ENCODE results near the gene KDELR1. TPM values are rescaled to one million over a fixed set of nuclear protein-coding genes. Genes with fewer than 3 reads are reported as not detected.

KDELR1 gene
- total and polyA plus RNA-seq, 9 of the 15 experiments (the other 6 are each of a cell fraction or from before 2014, with no cell fraction given) = 6.1 to 165 (median 58.5) TPM

DNA sequence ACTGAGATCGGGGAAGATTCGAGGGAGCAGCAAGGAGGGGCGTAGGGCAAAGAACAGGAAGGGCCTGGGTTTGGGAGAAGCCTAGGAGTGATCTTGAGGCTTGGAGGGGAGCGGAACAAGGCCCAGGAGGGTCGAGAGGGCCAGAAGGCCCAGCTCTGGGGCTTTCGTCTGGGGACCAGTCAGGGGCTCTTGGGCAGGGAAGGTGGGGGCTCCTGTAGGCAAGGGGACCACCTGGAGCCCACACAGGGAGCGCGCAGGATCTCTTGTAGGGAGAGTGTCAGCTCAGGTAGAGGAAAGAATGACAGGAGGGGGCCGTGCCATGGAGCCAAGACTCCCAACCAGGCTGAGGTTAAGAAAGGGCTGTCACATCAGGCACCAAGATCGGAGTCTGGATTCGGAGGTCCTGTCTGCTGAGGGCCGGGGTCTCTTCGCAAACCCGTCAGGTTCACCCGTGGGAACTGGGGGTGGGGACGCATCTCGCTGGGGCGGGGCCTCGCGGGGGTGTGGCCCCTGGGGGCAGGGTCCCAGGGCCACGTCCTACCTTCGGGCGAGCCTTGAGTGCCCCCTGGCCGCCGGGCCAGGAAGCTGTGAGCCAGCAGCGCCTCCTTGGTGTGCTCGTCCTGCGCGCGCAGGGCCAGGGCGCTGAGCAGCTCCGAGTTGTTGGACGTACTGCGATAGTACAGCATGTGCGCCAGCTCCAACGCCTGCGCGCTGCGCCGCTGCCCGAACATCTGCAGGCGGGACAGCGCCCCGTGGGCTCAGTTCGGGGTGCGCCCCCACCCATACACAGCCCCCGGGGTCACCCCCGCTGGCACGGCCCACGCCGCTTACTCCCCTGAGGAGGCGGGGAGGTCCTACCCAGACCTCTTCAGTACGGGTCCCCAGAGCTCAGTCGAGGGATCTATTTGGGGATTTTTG lies 57.6 kb downstream of the KDELR1 start (continued):
- TF ChIP-seq, protein P1, sequence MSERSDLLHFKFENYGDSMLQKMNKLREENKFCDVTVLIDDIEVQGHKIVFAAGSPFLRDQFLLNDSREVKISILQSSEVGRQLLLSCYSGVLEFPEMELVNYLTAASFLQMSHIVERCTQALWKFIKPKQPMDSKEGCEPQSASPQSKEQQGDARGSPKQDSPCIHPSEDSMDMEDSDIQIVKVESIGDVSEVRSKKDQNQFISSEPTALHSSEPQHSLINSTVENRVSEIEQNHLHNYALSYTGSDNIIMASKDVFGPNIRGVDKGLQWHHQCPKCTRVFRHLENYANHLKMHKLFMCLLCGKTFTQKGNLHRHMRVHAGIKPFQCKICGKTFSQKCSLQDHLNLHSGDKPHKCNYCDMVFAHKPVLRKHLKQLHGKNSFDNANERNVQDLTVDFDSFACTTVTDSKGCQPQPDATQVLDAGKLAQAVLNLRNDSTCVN (CRISPR knock-in tag; IDR thresholded peaks at IDR 0.05) = 0 out of 2 replicates have a peak, but pooled peaks have one; percentile 59
- TF ChIP-seq SMARCA5 (IDR thresholded peaks at IDR 0.05) = peak; percentile 54; the same call in 1 of the 2 replicates
- peak; percentile 20 for TF ChIP-seq RBBP5 (IDR thresholded peaks at IDR 0.05; ENCODE audit: borderline replicate concordance, insufficient read depth, low read length, poor library complexity, severe bottlenecking)
- TF ChIP-seq SLC30A9 (CRISPR knock-in tag; IDR thresholded peaks at IDR 0.05) = no peak
- TF ChIP-seq BRD4 (IDR thresholded peaks at IDR 0.05) = peak; percentile 65; the same call in 1 of the 2 replicates
- TF ChIP-seq ZFX (CRISPR knock-in tag; IDR thresholded peaks at IDR 0.05) = peak; percentile 79
- TF ChIP-seq ZC3H11A (IDR thresholded peaks at IDR 0.05; ENCODE audit: low read depth, low read length) = no peak
- TF ChIP-seq ZC3H4 (CRISPR knock-in tag; IDR thresholded peaks at IDR 0.05; ENCODE audit: borderline replicate concordance) = peak; percentile 74; the same call in 1 of the 2 replicates
- TF ChIP-seq LCOR (CRISPR knock-in tag; IDR thresholded peaks at IDR 0.05) = peak; percentile 63; the same call in 1 of the 2 replicates
- peak in 1 of 2 experiments; percentile 51; a peak in 2 of 4 replicates for TF ChIP-seq SIN3A (IDR thresholded peaks at IDR 0.05; ENCODE audit: borderline replicate concordance in 2 of 2, control insufficient read depth in 1 of 2, low read depth in 2 of 2, low read length in 2 of 2)
- peak; percentile 42; the same call in 1 of the 2 replicates for TF ChIP-seq ZKSCAN1 (IDR thresholded peaks at IDR 0.05; ENCODE audit: low read depth, low read length)
- TF ChIP-seq CBFA2T3 (IDR thresholded peaks at IDR 0.05) = peak; percentile 31; the same call in 1 of the 2 replicates
- TF ChIP-seq, protein P2, sequence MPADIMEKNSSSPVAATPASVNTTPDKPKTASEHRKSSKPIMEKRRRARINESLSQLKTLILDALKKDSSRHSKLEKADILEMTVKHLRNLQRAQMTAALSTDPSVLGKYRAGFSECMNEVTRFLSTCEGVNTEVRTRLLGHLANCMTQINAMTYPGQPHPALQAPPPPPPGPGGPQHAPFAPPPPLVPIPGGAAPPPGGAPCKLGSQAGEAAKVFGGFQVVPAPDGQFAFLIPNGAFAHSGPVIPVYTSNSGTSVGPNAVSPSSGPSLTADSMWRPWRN (IDR thresholded peaks at IDR 0.05; ENCODE audit: low read depth) = no peak
- peak; percentile 98 to 99 for TF ChIP-seq RAD21 (CRISPR knock-in tag; conservative IDR thresholded peaks at IDR 0.05 in 1 of 2, IDR thresholded peaks at IDR 0.05 in 1 of 2)
- no peak for TF ChIP-seq DIDO1 (tag; IDR thresholded peaks at IDR 0.05; ENCODE audit: low read depth)
- no peak for TF ChIP-seq YBX1 (IDR thresholded peaks at IDR 0.05)
- no peak for TF ChIP-seq SRSF9 (IDR thresholded peaks at IDR 0.05; ENCODE audit: borderline replicate concordance, low read depth, low read length)
- peak in 2 of 3 experiments; percentile 54 to 56 for TF ChIP-seq YY1 (IDR thresholded peaks at IDR 0.05; ENCODE audit: borderline replicate concordance in 1 of 3, control insufficient read depth in 1 of 3, extremely low read depth in 1 of 3, insufficient read depth in 3 of 3, insufficient read length in 1 of 3, insufficient replicate concordance in 2 of 3, low read depth in 1 of 3, low read length in 2 of 3)
- TF ChIP-seq, protein P3, sequence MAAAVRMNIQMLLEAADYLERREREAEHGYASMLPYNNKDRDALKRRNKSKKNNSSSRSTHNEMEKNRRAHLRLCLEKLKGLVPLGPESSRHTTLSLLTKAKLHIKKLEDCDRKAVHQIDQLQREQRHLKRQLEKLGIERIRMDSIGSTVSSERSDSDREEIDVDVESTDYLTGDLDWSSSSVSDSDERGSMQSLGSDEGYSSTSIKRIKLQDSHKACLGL (CRISPR knock-in tag; IDR thresholded peaks at IDR 0.05; ENCODE audit: borderline replicate concordance, poor library complexity, severe bottlenecking) = no peak
- peak; percentile 83 for TF ChIP-seq ERF (CRISPR knock-in tag; IDR thresholded peaks at IDR 0.05)
- TF ChIP-seq PHF20 (IDR thresholded peaks at IDR 0.05; ENCODE audit: partially characterized antibody) = peak; percentile 16

Data from K562 (cell line).